GM12891 (cell line): Measurements from ENCODE around the gene SLC26A4.

ENCODE experiments used
- POLR2A ChIP-seq: IDR thresholded peaks from 2 replicates; pipeline ENCODE4 v1.6.1; 2011; ENCODE audit warnings: low read depth, low read length, control low read depth
- POLR2AphosphoS5 ChIP-seq: IDR thresholded peaks from 2 replicates; pipeline ENCODE4 v1.6.1; 2011; ENCODE audit warnings: low read depth, low read length, control low read depth
- POU2F2 ChIP-seq: IDR thresholded peaks from 2 replicates; pipeline ENCODE4 v1.6.1; 2011; ENCODE audit warnings: low read depth, mild to moderate bottlenecking, control low read depth, low read length, moderate library complexity
- SPI1 ChIP-seq: IDR thresholded peaks from 2 replicates; pipeline ENCODE4 v1.6.1; 2011; ENCODE audit warnings: low read depth, low read length, control low read depth
- TAF1 ChIP-seq: IDR thresholded peaks from 2 replicates; pipeline ENCODE4 v1.6.1; 2011; ENCODE audit warnings: low read depth, low read length, control low read depth

DNA sequence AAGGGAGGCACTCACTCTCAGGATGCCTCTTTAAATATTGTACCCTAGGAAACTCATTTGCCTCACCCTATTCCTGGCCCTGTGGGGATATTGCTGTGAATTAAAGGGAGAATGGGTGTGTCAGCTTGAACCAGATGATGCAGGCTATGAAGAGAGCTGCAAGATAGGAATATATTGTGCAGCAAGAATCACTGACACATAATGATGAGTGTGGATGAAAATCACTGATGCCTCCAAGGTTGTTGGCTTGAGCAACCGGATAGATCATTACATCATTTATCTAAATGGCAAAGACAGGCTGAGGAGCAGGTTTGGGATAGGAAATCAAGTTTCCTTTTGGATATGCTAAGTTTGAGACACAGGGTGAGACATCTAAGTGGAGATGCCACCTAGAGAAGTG is 6.2 kb downstream of the SLC26A4 start:
- TF ChIP-seq POLR2A (no peak), TAF1 (no peak), POU2F2 (no peak), POLR2AphosphoS5 (no peak), SPI1 (no peak)
